Heart left ventricle (tissue), 16 donors: ENCODE results near the gene C3orf62. TPM values are rescaled to one million over a fixed set of nuclear protein-coding genes. Genes with fewer than 3 reads are reported as not detected.

Experiments used
- ATAC-seq, 4 donors: fragments of 200-7000 bp; cut with Tn5 transposase; one replicate each; pipeline ENCODE4 v1.9.1; 2020 to 2022; ENCODE audit warnings: moderate library complexity in 4 of 4, mild to moderate bottlenecking in 3 of 4, moderate number of reproducible peaks in 1 of 4
- DNase-seq, 5 donors: peaks; one replicate each; pipeline ENCODE4 v3.0.0-alpha.2; 2020
- H3K27ac ChIP-seq, 12 donors: fragments of 200-600 bp; sonication (generic) in 4 of 12; one replicate each; pipeline versions ENCODE4 v1.5.0 to v1.8.0; 2016 to 2022; ENCODE audit warnings: mild to moderate bottlenecking in 2 of 12
- H3K27me3 ChIP-seq, 9 donors: fragments of 200-600 bp; sonication (generic) in 2 of 9; one replicate each; pipeline versions ENCODE4 v1.5.1 to v1.8.0; 2016 to 2022; ENCODE audit warnings: mild to moderate bottlenecking in 3 of 9
- H3K36me3 ChIP-seq, 9 donors: fragments of 200-600 bp; sonication (generic) in 2 of 9; one replicate each; pipeline versions ENCODE4 v1.5.0 to v1.8.0; 2018 to 2022; ENCODE audit warnings: mild to moderate bottlenecking in 2 of 9
- H3K4me1 ChIP-seq, 12 donors: fragments of 200-600 bp; sonication (generic) in 4 of 12; one replicate each; pipeline versions ENCODE4 v1.5.0 to v1.8.0; 2016 to 2022; ENCODE audit warnings: mild to moderate bottlenecking in 3 of 12
- H3K4me3 ChIP-seq, 12 donors: fragments of 200-600 bp; sonication (generic) in 4 of 12; one replicate each; pipeline versions ENCODE4 v1.5.0 to v1.8.0; 2017 to 2022; ENCODE audit warnings: mild to moderate bottlenecking in 9 of 12, moderate library complexity in 4 of 12
- H3K9me3 ChIP-seq, 12 donors: fragments of 200-600 bp; sonication (generic) in 4 of 12; one replicate each; pipeline versions ENCODE4 v1.5.0 to v1.8.0; 2016 to 2022; ENCODE audit warnings: mild to moderate bottlenecking in 1 of 12
- CTCF ChIP-seq, 12 donors: fragments of 200-600 bp; sonication (generic) in 4 of 12; IDR thresholded peaks; one replicate each; pipeline versions ENCODE4 v1.5.0 to v1.8.0; 2018 to 2022; ENCODE audit warnings: antibody characterized with exemption in 12 of 12, mild to moderate bottlenecking in 5 of 12
- POLR2A ChIP-seq, 2 donors: fragments of 450-650 bp; IDR thresholded peaks; one replicate each; pipeline ENCODE4 v1.6.1; 2017; ENCODE audit warnings: antibody characterized with exemption in 2 of 2, mild to moderate bottlenecking in 2 of 2, moderate library complexity in 2 of 2
- WGBS, 4 donors: extraction: QIAGEN DNeasy Blood & Tissue Kit in 2 of 4; methylation state at CpG; one replicate each; pipeline versions ENCODE4 v1.1.5 to v1.1.7; 2013 to 2018; 5-methylcytosine and 5-hydroxymethylcytosine counted together
- intact Hi-C, 10 donors: fragments of 100-400 bp; cut with DNase I; formaldehyde crosslinking; loops; one replicate each; pipeline versions ENCODE4 v1.11.1 to v1.14.2; 2022
- polyA plus RNA-seq, 2 donors: library from polyadenylated mRNA; stranded (reverse); fragments of 200-250 nt; gene quantifications; one replicate each; pipeline ENCODE4 v1.2.3, GENCODE V29; 2013
- total RNA-seq, 9 donors: library from RNA; depleted of rRNA in 2 of 9; stranded (reverse); fragments of >200 nt in 2 of 9; fragmentation: NEBNext Ultra II Directional in 3 of 9; extraction: Animal tissue kit (Norgen Biotek cat#: 25700) in 3 of 9; gene quantifications; one replicate each; pipeline versions ENCODE4 v1.1.0 to v1.2.4, GENCODE V29; 2016 to 2023
- donor health status: ischemic (EF 13 %, LVEDD 7.1; RV severe dilation, severe dysfunction).
- donor health status: healthy with polysubstance abuse.
- donor health status: DM: no; HTN: yes; CAD: no.
- donor health status: DM: no; HTN: no; CAD: no.
- donor health status: ischemic (EF 25% LVEDD 6.9; RV normal size, moderate dysfunction).
- donor health status: ischemic (EF 25% LVEDD 5.7; RV mildly dilated, moderate dysfunction).
- donor health status: healthy.
- donor health status: DM: yes; HTN: yes; CAD: no.
- donor health status: ischemic (EF 35%, LVEDD 5.7; RV mildly dilated, moderate dysfunction).
- donor health status: nonischemic (EF 11% LVEDD 7.7; RV severe dilation, severe dysfunction).
- donor health status: DM: yes; HTN: yes; CAD: no.
- donor health status: PGD.
- donor health status: ischemic (EF 29% LVEDD 5.4; RV normal size, mild dysfunction).
- donor health status: nonischemic (EF 23%, LVEDD 6.1; RV moderate dilation, normal function).

The C3orf62 gene
- total and polyA plus RNA-seq, 11 donors = 1.3 to 5.6 (median 2.9) TPM

DNA sequence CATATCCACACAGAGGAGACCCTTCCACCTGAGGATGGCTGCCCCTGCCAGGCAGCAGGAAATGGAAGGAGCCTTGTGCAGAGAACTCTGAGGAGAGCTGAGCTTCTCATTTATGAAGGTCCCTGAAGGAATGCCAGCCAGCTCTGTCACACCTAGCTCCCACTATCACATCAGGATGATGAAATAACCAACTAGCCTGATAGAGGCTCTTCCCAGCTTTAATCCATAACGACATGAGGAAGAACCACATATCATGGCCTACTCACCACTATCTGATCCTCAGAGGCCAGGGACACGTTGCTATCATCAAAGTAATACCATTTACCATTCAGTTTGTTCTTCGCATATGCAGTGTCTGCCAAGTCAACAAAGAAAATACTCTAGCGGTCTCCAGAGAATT is 1.5 kb upstream of the C3orf62 start:
- Histone ChIP-seq H3K27ac (peak overlapping the region; percentile 33 to 99 (median 96)), H3K4me1 (peaks cover 0 to 43% (median 31%) of the 10 kb centered on the region in 12 donors), H3K9me3 (no peaks in the 10 kb centered on the region), H3K4me3 (no peak overlapping the region), H3K27me3 (no peaks in the 10 kb centered on the region), H3K36me3 (peaks cover 0 to 52% (median 31%) of the 10 kb centered on the region in 9 donors)
- 32 to 42% (median 37%) methylated on average over 4 of the region's 4 CpGs for WGBS, 4 donors
- TF ChIP-seq POLR2A (IDR thresholded peaks at IDR 0.05) (no peak), CTCF (IDR thresholded peaks at IDR 0.05) (no peak)
- ATAC-seq (no peak), DNase-seq (no peak)
- intact Hi-C loops = loop anchor here in 8 of 10 donors (5.0 to 10.0 kb wide), 3 partner anchors 61 to 106 kb away; partner anchors contain the start of gene KLHDC8B (in 6 of the 8)

DNA sequence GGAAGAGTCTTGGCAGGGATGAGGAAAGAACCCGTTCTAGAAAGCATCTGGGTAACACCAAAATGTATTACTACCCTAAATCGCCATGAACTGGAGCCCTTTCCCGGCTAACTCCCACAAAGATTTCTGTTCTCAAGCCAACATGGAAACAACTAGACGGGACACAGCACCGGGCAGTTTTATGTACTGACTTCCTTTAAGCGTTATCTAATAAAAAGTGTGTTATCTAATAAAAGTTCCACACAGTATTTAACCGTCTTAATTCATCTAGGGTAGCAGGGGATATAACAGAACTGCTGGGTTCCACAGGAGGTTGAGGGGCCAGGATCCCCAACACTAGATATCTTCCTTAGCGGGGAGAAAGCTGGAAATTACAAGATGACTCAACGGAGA is 347 bp upstream of the C3orf62 start:
- no peak for DNase-seq
- Histone ChIP-seq H3K4me1 (peaks cover 0 to 43% (median 31%) of the 10 kb centered on the region in 12 donors), H3K9me3 (no peaks in the 10 kb centered on the region), H3K27ac (peak overlapping the region; percentile 89 to 99 (median 96)), H3K27me3 (no peaks in the 10 kb centered on the region), H3K36me3 (peaks cover 0 to 40% (median 27%) of the 10 kb centered on the region in 9 donors), H3K4me3 (peak overlapping the region; percentile 25 to 64 (median 53))
- peak in 3 of 4 donors; percentile 16 to 26 (median 21) for ATAC-seq
- WGBS, 4 donors = 19 to 26% (median 24%) methylated on average over 8 to 9 of the region's 9 CpGs
- intact Hi-C loops = loop anchor here (1.0 to 10.0 kb wide), 7 partner anchors 60 to 107 kb away; partner anchors contain the start of gene KLHDC8B (in 9 of the 10)
- TF ChIP-seq CTCF (IDR thresholded peaks at IDR 0.05) = no peak

DNA sequence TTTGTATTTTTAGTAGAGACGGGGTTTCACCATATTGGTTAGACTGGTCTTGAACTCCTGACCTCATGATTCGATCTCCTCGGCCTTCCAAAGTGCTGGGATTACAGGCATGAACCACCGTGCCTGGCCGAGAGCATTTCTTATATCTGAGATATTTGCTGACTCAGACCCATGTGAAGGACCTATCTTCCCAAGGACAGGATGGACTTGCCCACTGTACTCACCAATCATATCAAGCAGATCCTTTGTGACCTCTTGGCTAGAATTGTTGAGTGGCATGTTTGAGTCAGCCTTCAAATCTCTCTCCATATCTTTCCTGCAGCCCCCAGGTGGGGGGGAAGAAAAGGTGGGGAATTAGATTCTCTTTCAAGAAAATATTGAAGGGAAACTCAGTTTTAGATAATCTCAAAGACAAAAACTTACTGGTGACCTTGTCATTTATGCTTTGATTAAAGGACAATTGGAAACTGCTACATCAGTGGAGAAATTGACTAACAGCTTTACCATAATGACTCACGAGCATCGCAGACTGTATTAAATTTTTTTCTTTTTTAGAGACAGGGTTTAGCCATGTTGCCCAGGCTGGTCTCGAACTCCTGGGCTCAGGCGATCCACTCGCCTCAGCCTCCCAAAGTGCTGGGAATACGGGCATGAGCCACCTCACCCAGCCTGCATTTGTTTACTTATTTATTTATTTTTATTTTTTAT is 3.1 kb downstream of the C3orf62 start:
- WGBS, 4 donors = 95 to 97% (median 95%) methylated on average over 11 of the region's 11 CpGs

More for the DNA sequence above, 3.1 kb downstream of the C3orf62 start:
- Histone ChIP-seq H3K4me1 (peaks cover 0 to 32% (median 24%) of the 10 kb centered on the region in 12 donors), H3K9me3 (no peaks in the 10 kb centered on the region), H3K36me3 (peaks cover 0 to 33% (median 4%) of the 10 kb centered on the region in 9 donors), H3K27me3 (no peaks in the 10 kb centered on the region), H3K4me3 (no peak overlapping the region), H3K27ac (no peak overlapping the region)
- intact Hi-C loops = loop anchor here in 1 of 10 donors (10.0 kb wide), 1 partner anchor 99 kb away; the partner anchor contains the start of gene KLHDC8B
- TF ChIP-seq CTCF (IDR thresholded peaks at IDR 0.05) = no peak
- TF ChIP-seq POLR2A (IDR thresholded peaks at IDR 0.05) = no peak
- DNase-seq (no peak), ATAC-seq (no peak)
